ENCODE results near the gene CRYBG2.

CRYBG2 gene

DNA sequence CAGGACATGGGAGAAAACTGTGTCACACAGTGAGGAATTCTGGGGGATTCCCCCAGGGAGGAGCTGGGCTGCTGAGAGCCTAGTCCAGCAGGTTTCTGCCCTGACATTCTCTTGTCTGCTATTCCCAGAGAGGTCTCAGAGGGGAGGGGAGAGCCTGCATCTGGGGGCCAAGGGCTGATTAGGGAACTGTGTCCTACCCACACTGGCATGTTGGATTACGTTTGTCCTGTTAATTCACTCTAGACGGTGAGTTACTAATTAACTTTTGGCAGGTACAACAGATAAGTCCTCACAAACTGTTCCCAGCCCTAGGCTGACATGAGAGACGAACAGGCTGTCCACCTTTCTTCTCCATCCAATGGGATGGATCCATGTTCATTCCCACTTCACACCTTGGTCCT is 76.7 kb downstream of the CRYBG2 start:
- peaks cover 30 to 62% of the 10 kb centered on the region in 2 donors for H3K36me3 Mint-ChIP-seq
- no peaks in the 10 kb centered on the region for H3K27me3 Mint-ChIP-seq
- H3K4me3 Mint-ChIP-seq: no peak overlapping the region
- DNase-seq: no peak
- H3K9me3 Mint-ChIP-seq: no peaks in the 10 kb centered on the region
- peaks cover 54 to 66% of the 10 kb centered on the region in 2 donors for H3K4me1 Mint-ChIP-seq
- H3K27ac Mint-ChIP-seq: peak overlapping the region; percentile 86
- no peak for ATAC-seq (replicated peaks)

DNA sequence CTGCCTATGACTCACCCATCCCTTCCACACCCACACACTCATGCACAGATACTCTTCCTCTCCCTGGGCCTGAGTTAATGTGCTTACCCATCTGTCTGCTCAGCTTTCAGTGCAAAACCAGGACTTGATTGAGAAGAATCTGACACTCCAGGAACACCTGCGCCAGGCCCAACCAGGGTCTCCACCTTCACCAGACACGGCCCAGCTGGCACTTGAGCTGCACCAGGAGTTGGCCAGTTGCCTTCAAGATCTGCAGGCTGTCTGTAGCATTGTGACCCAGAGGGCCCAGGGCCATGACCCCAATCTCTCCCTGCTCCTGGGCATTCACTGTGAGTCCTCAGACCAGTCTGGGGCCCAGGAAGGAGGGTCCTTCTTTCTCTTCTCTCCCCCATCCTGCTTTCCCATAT is 77.5 kb downstream of the CRYBG2 start:
- ATAC-seq (replicated peaks) (peak; percentile 60 to 63), DNase-seq (no peak)
- Mint-ChIP-seq H3K9me3 (no peaks in the 10 kb centered on the region), H3K4me3 (peak overlapping the region in 1 of 2 donors; percentile 37), H3K27ac (peak overlapping the region; percentile 86), H3K36me3 (peaks cover 28 to 63% of the 10 kb centered on the region in 2 donors), H3K4me1 (peaks cover 48 to 60% of the 10 kb centered on the region in 2 donors), H3K27me3 (no peaks in the 10 kb centered on the region)

DNA sequence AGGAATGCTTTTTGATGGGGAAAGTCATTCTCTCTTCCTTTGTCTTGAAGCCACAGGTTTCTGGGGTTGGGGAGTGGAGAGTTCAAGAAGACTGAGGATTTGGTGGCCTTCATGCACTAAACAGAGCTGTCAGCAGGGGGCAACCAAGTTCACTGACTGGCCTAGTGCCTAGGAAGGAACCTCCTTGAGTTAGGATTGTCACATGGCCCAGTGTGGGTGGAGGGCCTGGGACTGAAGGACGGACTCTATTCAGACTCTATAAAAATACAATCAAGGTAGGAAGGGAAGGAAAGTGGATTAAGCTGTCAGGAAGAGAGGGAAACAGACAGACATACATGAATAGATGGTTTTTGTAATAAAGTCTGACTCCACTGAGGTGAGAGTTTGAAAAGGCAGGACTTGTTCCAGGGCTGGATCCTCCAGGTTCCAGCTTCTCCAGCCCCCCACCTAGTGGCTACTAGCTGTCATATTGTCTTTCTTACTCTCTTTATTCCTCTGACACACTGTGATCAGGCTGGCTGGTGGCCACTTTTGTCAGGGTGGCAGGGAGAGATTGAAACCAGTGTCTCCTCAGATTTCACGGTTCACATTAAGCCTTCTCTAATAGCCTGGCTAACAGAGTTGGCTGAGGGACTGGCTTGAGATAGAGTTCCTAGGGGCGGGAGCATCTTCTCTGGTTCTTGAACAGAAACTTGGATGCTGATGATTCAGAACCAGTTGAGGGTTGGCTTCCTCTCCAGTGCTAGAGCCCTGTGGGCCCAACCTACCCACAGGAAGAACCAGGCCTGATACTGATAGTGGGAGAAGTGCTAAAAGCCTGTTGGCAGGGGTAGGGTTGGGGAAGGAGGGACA is 78.1 kb downstream of the CRYBG2 start:
- no peaks in the 10 kb centered on the region for H3K27me3 Mint-ChIP-seq
- ATAC-seq (replicated peaks) (peak; percentile 36 to 42), DNase-seq (peak; percentile 66)
- H3K36me3 Mint-ChIP-seq: peaks cover 26 to 61% of the 10 kb centered on the region in 2 donors
- peak overlapping the region; percentile 50 for H3K4me3 Mint-ChIP-seq
- no peaks in the 10 kb centered on the region for H3K9me3 Mint-ChIP-seq
- peaks cover 42 to 54% of the 10 kb centered on the region in 2 donors for H3K4me1 Mint-ChIP-seq
- peak overlapping the region; percentile 86 for H3K27ac Mint-ChIP-seq

DNA sequence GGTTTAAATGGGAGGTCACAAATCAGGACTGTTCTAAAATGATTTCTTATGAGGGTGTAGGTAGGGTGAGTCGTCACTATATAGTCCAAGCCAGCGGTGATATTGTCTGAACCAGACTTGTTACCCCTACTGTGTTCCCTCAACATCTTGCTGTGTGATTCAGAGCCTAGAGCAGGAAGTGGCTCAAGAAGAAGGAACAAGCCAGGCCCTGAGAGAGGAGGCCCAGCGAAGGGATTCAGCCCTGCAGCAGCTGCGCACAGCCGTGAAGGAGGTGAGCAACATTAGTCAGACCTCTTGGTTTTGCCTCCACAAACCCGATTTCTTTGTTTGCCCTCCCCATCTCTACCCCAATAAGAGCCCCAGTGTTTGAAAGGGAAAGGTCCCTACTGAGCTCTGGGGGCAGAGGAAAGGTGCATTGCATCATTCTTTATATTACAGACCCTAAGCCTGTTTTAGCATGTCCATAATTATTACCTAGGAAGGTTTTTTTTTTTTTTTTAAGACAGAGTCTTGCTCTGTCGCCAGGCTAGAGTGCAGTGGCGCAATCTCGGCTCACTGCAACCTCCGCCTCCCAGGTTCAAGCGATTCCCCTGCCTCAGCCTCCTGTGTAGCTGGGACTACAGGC is 79.0 kb downstream of the CRYBG2 start:
- no peak overlapping the region for H3K4me3 Mint-ChIP-seq
- H3K9me3 Mint-ChIP-seq: no peaks in the 10 kb centered on the region

More for the DNA sequence above, 79.0 kb downstream of the CRYBG2 start:
- Mint-ChIP-seq H3K4me1 (peaks cover 42 to 49% of the 10 kb centered on the region in 2 donors), H3K27me3 (no peaks in the 10 kb centered on the region), H3K36me3 (peaks cover 27 to 59% of the 10 kb centered on the region in 2 donors), H3K27ac (no peak overlapping the region)
- DNase-seq (no peak), ATAC-seq (replicated peaks) (no peak)
